Hepatic stellate cell (primary cell): ENCODE data around the gene FGF19.

Experiments
- DNase-seq: peaks from one replicate; pipeline ENCODE4 v3.0.0; 2011; ENCODE audit warnings: low spot score

Gene FGF19, protein sequence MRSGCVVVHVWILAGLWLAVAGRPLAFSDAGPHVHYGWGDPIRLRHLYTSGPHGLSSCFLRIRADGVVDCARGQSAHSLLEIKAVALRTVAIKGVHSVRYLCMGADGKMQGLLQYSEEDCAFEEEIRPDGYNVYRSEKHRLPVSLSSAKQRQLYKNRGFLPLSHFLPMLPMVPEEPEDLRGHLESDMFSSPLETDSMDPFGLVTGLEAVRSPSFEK

DNA sequence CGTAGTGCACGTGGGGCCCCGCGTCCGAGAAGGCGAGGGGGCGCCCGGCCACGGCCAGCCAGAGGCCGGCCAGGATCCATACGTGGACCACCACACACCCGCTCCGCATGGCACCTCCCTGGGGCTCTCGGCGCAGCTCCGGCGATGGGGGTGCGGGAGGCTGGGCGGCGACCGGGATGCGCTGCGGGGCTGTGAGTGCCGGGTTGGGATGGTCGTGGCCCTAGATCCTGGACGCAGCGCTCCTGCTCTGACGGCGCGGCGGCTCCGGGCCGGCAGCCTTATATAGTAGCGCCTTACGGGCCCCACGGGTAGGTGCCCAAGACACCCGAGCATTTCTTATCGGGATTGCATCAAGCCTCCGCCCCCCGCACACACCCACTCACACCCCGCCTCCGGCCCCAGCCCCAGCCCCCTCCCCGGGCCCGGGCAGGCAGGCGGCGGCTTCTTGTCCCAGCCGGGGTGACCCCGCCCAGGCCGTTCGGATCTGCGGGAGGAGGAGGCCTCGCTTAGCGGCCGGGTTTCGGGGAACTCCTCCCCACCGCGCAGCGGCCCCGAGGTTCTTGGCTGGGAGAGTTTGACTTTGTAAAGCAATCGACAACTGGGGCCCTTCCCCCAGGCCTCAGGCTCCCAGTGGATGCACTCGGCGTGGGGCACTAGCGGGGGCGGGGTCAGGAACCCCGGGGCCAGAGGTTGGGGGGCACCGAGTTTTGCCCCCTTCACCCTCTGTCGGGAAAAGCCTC, at the start of gene FGF19:
Gene FGF19, minus strand, starts transcription at position 255 of the 740 bp plus-strand sequence. Its CDS starts 146 bp downstream, at position 109.
- no peak for DNase-seq

DNA sequence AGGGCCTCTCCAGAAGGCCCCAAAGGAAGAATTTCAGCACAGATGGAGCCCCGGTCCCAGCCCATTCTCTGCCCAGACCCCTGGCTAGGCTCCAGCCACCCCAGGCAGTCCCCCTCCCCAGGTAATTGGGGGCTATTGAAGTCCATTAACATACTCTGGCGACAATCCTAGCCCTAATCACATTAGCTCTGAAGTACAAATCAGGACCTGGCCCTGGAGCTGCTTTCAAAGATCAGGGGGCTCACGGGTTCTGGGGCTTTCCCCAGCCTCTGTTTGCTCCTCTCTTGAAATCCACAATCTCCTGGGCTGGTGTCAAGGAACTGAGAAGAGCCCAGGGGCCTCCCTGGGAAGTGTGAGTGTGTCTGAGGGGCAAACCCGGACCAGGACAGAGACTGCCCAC, 49.1 kb upstream of the FGF19 start:
- DNase-seq: no peak

DNA sequence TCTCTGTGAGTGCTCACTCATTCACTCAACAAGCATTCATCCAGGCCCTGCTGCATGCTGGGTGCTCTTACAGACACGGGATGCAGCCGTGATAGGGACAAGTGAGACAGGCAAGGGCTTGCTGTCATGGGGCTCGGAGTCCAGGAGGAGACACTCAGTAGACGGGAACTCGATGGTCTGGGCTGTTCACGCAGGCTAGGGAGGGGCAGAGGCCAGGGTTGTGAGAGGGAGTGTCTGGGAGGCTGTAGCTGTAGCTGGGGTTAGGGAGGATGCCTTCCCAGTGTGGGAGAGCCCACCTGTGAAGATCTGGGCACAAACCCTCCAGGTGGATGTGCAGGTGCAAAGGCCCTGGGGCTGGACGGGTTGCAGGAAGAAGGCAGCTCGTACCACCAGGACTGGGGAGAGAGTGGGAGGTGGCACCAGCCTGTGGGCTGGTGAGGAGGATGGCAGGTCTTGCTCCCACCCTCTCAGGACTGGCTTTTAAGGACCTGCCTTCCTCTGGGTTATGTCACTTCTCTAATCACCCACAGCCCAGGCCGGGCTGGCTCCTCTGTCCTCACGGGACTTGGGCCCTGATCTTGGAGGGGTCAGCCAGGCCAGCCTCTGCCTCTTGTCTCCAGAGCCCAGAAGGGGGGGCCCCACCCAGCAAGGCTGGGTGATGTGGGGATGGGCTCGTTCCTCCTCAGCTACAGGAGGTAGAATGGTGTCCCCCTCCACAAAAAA, 47.2 kb upstream of the FGF19 start:
- DNase-seq: no peak

DNA sequence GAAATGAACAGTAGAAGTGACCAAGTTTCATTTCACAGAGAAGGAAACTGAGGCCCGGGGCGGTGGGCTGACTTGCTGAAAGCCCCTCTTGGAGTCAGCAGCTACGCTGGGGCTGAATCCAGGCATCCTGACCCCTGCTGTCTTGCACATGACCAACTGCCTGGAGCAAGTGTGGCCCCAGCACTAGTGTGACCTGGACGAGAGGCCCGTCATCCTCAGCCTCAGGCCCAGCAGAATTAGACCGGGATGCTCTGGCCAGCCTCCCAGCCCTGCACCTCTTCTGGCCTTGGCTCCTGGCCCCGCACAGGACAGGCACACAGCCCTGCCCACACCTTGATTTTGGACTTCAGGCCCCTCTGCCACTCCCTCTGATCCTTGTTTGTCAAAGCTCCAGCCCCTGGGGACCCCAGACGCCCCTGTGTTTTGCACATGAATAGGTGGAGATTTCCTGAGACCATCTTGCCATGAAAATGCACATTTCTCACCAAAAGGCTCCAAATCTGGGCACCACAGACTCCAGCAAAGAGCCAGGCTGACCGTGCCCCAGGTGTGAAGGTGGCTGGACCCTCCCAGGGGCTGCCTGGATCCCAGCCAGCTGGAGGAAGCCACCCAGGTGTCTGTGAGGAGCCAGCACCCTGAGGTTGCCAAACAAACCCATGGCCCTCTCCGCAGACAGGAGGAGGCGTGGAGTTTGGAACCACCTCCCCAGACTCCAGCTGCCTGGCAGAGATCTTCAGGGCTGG, 46.5 kb upstream of the FGF19 start:
- no peak for DNase-seq

GRCh38 chr11:69748637-69749036, 44.8 kb upstream of the FGF19 start:
- DNase-seq: no peak

DNA sequence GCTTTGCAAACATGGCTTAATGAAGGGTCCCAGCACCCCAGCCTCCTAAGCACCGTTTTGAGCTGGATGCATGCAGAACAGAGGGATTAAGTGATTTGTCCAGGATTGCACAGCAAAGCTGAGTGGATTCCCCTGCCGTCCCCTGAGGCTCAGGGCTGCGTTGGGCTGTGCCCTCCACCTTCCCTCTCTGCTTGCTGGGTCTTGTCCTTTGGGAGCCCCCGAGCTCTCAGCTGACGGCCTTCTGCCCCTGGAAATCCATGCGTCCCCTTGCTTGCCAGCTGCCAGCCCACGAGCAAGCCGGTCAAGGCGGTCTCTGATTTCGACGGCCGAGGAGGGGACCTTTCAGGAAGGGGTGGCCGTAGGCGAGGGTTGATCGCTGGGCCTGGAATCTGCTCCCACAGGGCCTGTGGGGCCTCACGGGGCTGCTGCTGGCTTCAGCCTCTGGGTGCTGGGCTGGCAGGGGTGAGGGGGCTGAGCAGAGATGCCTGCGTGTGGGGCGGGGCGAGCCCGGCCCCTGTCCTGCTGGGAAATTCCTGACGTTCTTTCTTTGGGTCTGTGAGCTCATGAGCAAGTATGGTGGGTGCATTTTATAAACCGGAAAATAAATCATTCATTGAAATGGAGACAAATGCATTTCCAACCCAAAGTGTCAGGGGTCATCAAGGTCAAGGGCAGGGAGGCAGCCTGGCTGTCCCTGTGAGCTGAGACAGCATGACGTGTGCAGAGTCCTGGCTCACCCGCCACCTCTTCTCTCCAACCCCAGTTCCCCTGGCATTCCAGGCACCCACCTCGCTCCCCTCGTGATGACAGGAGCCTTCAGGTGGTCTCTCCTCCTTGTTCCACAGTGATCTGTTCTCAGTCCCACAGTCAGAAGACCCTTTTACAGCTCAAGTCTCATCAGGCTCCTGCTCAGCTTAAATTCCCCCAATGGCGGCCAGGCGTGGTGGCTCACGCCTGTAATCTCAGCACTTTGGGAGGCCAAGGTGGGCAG, 43.2 kb upstream of the FGF19 start:
- DNase-seq: no peak

DNA sequence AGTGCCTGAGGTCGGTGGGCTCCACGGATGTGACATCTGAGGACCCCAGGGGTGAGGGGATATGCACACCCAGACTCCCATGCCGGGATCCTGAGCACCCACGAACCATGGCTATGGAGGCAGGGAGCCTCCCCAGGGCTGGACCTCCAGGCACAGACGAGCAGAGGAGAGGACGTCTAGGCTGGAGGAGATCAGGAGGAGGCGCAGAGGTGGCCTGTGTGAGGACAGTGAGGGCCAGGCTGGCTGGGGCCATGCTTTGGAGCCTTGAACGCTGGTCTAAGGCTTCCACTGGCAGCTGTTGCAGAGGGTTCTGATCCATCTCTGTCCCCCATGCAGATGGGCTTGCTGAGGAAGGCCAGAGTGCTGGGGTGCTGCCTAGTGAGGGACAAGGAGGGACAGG, 42.3 kb upstream of the FGF19 start:
- no peak for DNase-seq

GRCh38 chr11:69745201-69745600, 41.4 kb upstream of the FGF19 start:
- DNase-seq: no peak

- DNase-seq: peak; percentile 73
Measured at GRCh38 chr11:69744435-69744834, 40.6 kb upstream of the FGF19 start.

DNA sequence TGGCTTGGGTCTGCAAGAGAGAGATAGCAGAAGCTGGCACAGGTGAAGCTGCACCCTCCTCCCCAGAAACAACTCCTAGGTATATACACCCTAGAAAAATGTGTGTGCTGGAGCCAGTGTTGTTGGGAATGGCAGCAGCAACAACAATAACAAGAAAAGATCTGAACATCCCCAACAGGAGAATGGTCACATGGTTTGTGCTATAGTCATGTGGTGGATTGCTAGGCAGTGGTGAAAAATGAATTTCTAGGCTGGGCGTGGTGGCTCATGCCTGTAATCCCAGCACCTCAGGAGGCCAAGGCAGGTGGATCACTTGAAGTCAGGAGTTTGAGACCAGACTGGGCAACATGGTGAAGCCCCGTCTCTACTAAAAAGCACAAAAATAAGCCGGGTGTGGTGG, 31.0 kb upstream of the FGF19 start:
- DNase-seq: no peak

- DNase-seq: no peak
Measured at GRCh38 chr11:69734367-69734766, 30.5 kb upstream of the FGF19 start.

DNA sequence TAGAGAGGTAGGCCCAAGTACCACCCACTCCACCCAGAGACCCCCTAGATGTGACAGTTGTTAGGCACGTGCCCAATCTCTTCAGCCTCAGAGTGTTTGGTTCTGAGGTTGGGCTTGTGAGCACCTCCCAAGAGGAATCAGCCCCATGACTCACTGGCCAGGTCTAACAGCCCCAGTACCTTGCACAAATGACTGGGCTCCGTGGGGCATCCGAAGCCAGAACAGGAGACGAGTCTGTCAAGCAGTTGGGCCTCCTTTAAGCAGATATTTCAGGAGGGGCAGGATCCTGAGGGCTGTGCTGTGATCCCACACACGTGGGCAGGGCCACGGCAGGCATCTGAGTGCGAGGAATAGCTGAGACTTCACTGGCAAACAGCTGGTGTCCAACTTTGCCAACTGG, 29.1 kb upstream of the FGF19 start:
- no peak for DNase-seq

- DNase-seq: no peak
Measured at GRCh38 chr11:69731110-69731509, 27.3 kb upstream of the FGF19 start.

DNA sequence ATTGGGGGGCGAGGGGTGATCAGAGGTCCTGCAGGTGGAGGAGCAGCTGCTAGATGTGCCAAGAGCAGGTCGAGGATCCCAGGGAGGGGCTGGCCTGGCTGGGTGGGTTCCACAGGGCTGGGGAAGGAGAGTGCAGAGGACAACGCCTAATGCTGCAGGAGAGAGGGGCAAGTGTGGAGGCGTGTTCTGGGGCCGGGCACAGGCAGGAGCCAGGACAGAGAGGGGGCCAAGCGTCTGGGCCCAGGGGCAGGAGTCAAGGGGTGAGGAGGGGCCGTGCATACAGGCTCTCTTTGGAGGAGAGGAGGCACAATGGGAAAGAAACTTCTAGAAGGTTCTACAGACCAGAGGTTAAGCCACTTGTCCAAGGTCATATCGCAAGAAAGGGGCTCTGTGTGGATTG, 26.7 kb upstream of the FGF19 start:
- no peak for DNase-seq

- DNase-seq: no peak
Measured at GRCh38 chr11:69729252-69729651, 25.4 kb upstream of the FGF19 start.

GRCh38 chr11:69727266-69727665, 23.4 kb upstream of the FGF19 start:
- no peak for DNase-seq

DNA sequence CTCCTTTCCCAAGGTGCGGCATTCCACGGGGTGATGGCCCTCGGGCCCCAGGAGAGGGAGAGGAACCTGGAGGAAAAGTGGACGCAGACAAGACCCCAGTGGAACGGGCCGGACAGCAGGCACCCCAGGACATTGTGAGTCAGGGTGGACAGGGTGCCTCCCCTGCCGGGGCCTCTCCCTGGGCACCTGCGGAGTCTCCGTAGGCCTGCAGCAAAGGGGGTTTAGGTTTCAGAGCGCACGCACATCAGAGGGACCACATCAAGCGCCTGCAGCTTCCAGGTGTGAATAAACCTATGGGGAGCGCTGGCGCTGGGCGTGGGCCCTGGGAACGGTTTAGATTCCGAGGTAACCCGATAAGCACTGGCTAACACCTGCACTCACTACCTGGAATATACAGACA, 22.7 kb upstream of the FGF19 start:
- no peak for DNase-seq

DNA sequence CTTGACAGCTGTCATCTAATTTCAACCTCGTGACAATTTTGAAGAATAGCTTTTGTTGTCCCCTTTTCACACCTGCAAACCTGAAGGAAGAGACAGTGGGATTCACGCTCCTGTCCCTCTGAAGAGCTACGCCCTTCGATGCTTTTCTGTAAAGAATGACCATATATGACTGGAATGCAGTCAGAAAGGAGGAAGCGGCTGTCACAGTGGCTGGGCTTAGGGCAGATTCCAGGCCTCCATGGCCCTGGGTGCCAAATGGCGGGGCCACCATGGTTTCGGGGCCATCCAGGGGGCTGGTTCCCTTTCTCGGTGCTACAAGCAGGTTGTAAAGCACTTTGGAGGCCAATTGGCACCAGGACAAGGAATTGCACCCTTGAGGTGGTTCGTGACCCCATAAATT, 22.2 kb upstream of the FGF19 start:
- no peak for DNase-seq

GRCh38 chr11:69721745-69722144, 17.9 kb upstream of the FGF19 start:
- DNase-seq: no peak

GRCh38 chr11:69721106-69721505, 17.3 kb upstream of the FGF19 start:
- no peak for DNase-seq

DNA sequence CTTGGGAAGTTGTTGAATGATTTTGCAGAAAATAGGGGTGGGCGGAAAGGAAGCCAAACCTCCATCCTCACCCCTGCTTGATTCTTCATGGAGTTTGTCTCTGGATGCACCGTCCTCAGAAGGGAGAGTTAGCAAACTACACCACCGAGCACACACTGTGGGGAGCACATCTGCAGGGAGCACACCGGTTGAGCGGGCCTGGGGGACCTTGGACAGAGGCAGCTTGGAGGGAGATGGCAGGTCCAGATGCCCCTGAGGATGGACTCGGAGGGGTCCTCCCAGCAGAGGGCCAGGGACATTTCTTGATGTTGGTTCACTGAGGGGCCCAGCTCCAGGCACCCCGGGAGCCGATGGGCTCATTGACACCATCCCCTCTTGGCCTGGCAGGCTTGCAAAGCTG, 15.1 kb upstream of the FGF19 start:
- DNase-seq: no peak
